K562 (cell line): ENCODE measurements around the gene ZNF350. TPM values are rescaled to one million over a fixed set of nuclear protein-coding genes. Genes with fewer than 3 reads are reported as not detected.

Source experiments
- ATAC-seq: fragments of 200-7000 bp; cut with Tn5 transposase; 3 replicates; pipeline ENCODE4 v1.9.1; 2020; ENCODE audit warnings: moderate library complexity
- BruUV-seq: library from RNA; stranded (reverse); fragments of 400-500 nt; replicated peaks from 2 replicates; lab custom pipeline; 2021; lab: Mats Ljungman, UMichigan
- CTCF ChIA-PET: fragments of 300-600 bp; formaldehyde crosslinking; extraction: SDS; loops from one replicate; lab custom pipeline; 2021; ENCODE audit warnings: low intra/inter-chr PET ratio; lab: Yijun Ruan, JAX
- POLR2A ChIA-PET: fragments of 300-600, 350-650 bp; sonication (Branson Sonifier 250); formaldehyde crosslinking; extraction: SDS; loops from one replicate; lab custom pipeline; 2021; ENCODE audit warnings: antibody characterized with exemption, inconsistent platforms; lab: Yijun Ruan, JAX
- DNase-seq, 4 experiments: peaks; one replicate each; pipeline versions ENCODE4 v3.0.0 to v3.0.0-alpha.2; 2011 to 2018; ENCODE audit warnings: low spot score in 3 of 4, mixed read lengths in 3 of 4; ENCODE audit errors: extremely low read depth in 1 of 4
- FAIRE-seq: peaks from 2 replicates; lab custom pipeline; 2011; peaks lifted over from hg19 to GRCh38; lab: Jason Lieb, UNC
- H2AFZ ChIP-seq: 2 replicates; pipeline ENCODE4 v1.6.0; 2011; ENCODE audit warnings: low read depth, low read length, control low read depth, inconsistent platforms
- H3K27ac ChIP-seq: fragments of 200-600 bp; 3 replicates; pipeline ENCODE4 v1.8.0; 2011; ENCODE audit warnings: low read depth, mild to moderate bottlenecking, control low read depth, inconsistent platforms, low read length, moderate library complexity, mixed read lengths; ENCODE audit errors: extremely low read depth
- H3K27me3 ChIP-seq, 2 experiments: fragments of 300-600 bp in 1 of 2; 2 replicates in 1 of 2; 3 replicates in 1 of 2; pipeline versions ENCODE4 v1.6.0 to v1.8.0; 2011; ENCODE audit warnings: inconsistent platforms in 2 of 2, low read length in 2 of 2, mild to moderate bottlenecking in 1 of 2, mixed read lengths in 1 of 2, moderate library complexity in 1 of 2; ENCODE audit not compliant: control insufficient read depth in 2 of 2, insufficient read depth in 2 of 2
- H3K36me3 ChIP-seq: fragments of 300-600 bp; 3 replicates; pipeline ENCODE4 v1.8.0; 2011; ENCODE audit warnings: mild to moderate bottlenecking, low read length, inconsistent platforms; ENCODE audit not compliant: control insufficient read depth, insufficient read depth
- H3K4me1 ChIP-seq, 2 experiments: fragments of 200-600 bp in 1 of 2; replicated peaks in 1 of 2; 2 replicates in 1 of 2; 3 replicates in 1 of 2; pipeline versions ENCODE4 v1.5.1 to v1.8.0; 2011; ENCODE audit warnings: inconsistent platforms in 2 of 2, low read length in 2 of 2, mild to moderate bottlenecking in 1 of 2, mixed read lengths in 1 of 2, moderate library complexity in 1 of 2; ENCODE audit not compliant: control insufficient read depth in 2 of 2, insufficient read depth in 2 of 2
- H3K4me2 ChIP-seq: 2 replicates; pipeline ENCODE4 v1.6.1; 2011; ENCODE audit warnings: low read length, control low read depth, inconsistent platforms, mixed read lengths; ENCODE audit not compliant: insufficient read depth
- H3K4me3 ChIP-seq: fragments of 200-600 bp; sonication (generic), shearing (Covaris generic); 2 replicates; pipeline ENCODE4 v1.5.1; 2016; ENCODE audit warnings: control low read depth, inconsistent platforms
- H3K79me2 ChIP-seq: fragments of 200-600 bp; 3 replicates; pipeline ENCODE4 v1.8.0; 2011; ENCODE audit warnings: low read length, inconsistent platforms; ENCODE audit not compliant: control insufficient read depth, insufficient read depth
- H3K9ac ChIP-seq, 2 experiments: 2 replicates each; pipeline versions ENCODE4 v1.6.0 to v1.6.1; 2011; ENCODE audit warnings: low read depth in 2 of 2, low read length in 2 of 2, control low read depth in 1 of 2, inconsistent platforms in 1 of 2, mild to moderate bottlenecking in 1 of 2, mixed read lengths in 1 of 2; ENCODE audit not compliant: insufficient read depth in 1 of 2
- H3K9me1 ChIP-seq: one replicate; pipeline ENCODE4 v1.6.0; 2011; ENCODE audit warnings: inconsistent platforms, mild to moderate bottlenecking, low read length, moderate library complexity; ENCODE audit not compliant: control insufficient read depth, insufficient read depth
- H3K9me3 ChIP-seq: replicated peaks from 2 replicates; pipeline ENCODE4 v1.5.1; 2011; ENCODE audit warnings: low read depth, low read length, inconsistent platforms; ENCODE audit not compliant: control insufficient read depth, insufficient read depth
- H4K20me1 ChIP-seq: replicated peaks from 2 replicates; pipeline ENCODE4 v1.6.1; 2011; ENCODE audit warnings: low read length, inconsistent platforms, mixed read lengths; ENCODE audit not compliant: control insufficient read depth, insufficient read depth
- ATF1 ChIP-seq, 2 experiments: fragments of 450-650 bp in 1 of 2; IDR thresholded peaks; 2 replicates each; pipeline ENCODE4 v1.6.1; 2016; ENCODE audit warnings: missing compliant biosample characterization in 1 of 2, missing genetic modification characterization in 1 of 2
- CREM ChIP-seq: IDR thresholded peaks from 2 replicates; pipeline ENCODE4 v1.6.1; 2014; ENCODE audit warnings: antibody characterized with exemption, low read depth
- CTBP1 ChIP-seq: fragments of 450-650 bp; IDR thresholded peaks from 2 replicates; pipeline ENCODE4 v1.6.1; 2016; ENCODE audit warnings: borderline replicate concordance
- ELF1 ChIP-seq: fragments of 200-800 bp; sonication (Bioruptor generic); IDR thresholded peaks from 2 replicates; pipeline ENCODE4 v1.6.1; 2016; ENCODE audit warnings: missing genetic modification characterization, missing compliant biosample characterization
- EP400 ChIP-seq: fragments of 450-650 bp; IDR thresholded peaks from 2 replicates; pipeline ENCODE4 v1.6.1; 2017; ENCODE audit warnings: antibody characterized with exemption, mild to moderate bottlenecking, moderate library complexity
- FOXP1 ChIP-seq: sonication (generic); formaldehyde crosslinking; IDR thresholded peaks from 2 replicates; pipeline ENCODE4 v1.8.0; 2022; ENCODE audit warnings: mild to moderate bottlenecking, missing genetic modification reagents
- GABPB2 ChIP-seq: fragments of 250-450 bp; sonication (Bioruptor Pico); conservative IDR thresholded peaks from 2 replicates; pipeline ENCODE4 v1.5.1; 2021; ENCODE audit warnings: mild to moderate bottlenecking
- HDAC6 ChIP-seq: IDR thresholded peaks from 2 replicates; pipeline ENCODE4 v1.6.1; 2012; ENCODE audit warnings: low read depth, mild to moderate bottlenecking, control low read depth, inconsistent platforms, low read length, moderate library complexity
- HNRNPK ChIP-seq: fragments of 200-400 bp; formaldehyde crosslinking; IDR thresholded peaks from one replicate; pipeline ENCODE4 v1.6.1; 2018; ENCODE audit warnings: mild to moderate bottlenecking, low read depth, low read length; ENCODE audit not compliant: poor library complexity, severe bottlenecking
- MAZ ChIP-seq, 2 experiments: fragments of 450-650 bp in 1 of 2; sonication (generic) in 1 of 2; formaldehyde crosslinking; IDR thresholded peaks in 1 of 2; conservative IDR thresholded peaks in 1 of 2; 2 replicates each; pipeline versions ENCODE4 v1.4.0 to v1.5.0; 2020; ENCODE audit warnings: mild to moderate bottlenecking in 1 of 2, missing genetic modification reagents in 1 of 2
- MTA3 ChIP-seq: fragments of 450-650 bp; formaldehyde crosslinking; IDR thresholded peaks from 2 replicates; pipeline ENCODE4 v1.6.1; 2017; ENCODE audit warnings: mild to moderate bottlenecking, borderline replicate concordance
- MYBL2 ChIP-seq, 2 experiments: fragments of 450-650 bp in 1 of 2; sonication (generic) in 1 of 2; formaldehyde crosslinking in 1 of 2; IDR thresholded peaks; 2 replicates each; pipeline versions ENCODE4 v1.6.1 to v1.8.1; 2017 to 2022; ENCODE audit warnings: borderline replicate concordance in 1 of 2, inconsistent platforms in 1 of 2, low read depth in 1 of 2, mild to moderate bottlenecking in 1 of 2, missing genetic modification reagents in 1 of 2, moderate library complexity in 1 of 2
- RFX1 ChIP-seq: fragments of 450-650 bp; IDR thresholded peaks from 2 replicates; pipeline ENCODE4 v1.6.1; 2016; ENCODE audit warnings: mild to moderate bottlenecking, moderate library complexity
- SIN3B ChIP-seq: fragments of 450-650 bp; IDR thresholded peaks from 2 replicates; pipeline ENCODE4 v1.6.1; 2017; ENCODE audit warnings: low read depth, mild to moderate bottlenecking, moderate library complexity
- SUPT5H ChIP-seq: fragments of 450-650 bp; IDR thresholded peaks from 2 replicates; pipeline ENCODE4 v1.6.1; 2016
- ZBTB17 ChIP-seq: fragments of 450-650 bp; formaldehyde crosslinking; IDR thresholded peaks from 2 replicates; pipeline ENCODE4 v1.4.0; 2020; ENCODE audit warnings: mild to moderate bottlenecking
- ZNF146 ChIP-seq: IDR thresholded peaks from one replicate; pipeline ENCODE4 v1.6.1; 2018; ENCODE audit warnings: missing compliant biosample characterization; ENCODE audit not compliant: unreplicated experiment
- ZNF239 ChIP-seq: fragments of 250-450 bp; sonication (Bioruptor Pico); IDR thresholded peaks from 2 replicates; pipeline ENCODE4 v1.4.0; 2020; ENCODE audit warnings: mild to moderate bottlenecking
- WGBS: fragments of 100-300 bp; shearing (Covaris generic); methylation state at CpG from one replicate; pipeline ENCODE4 v1.1.6; 2016; ENCODE audit warnings: low coverage, mixed read lengths; ENCODE audit not compliant: insufficient coverage; ENCODE audit errors: missing lambda C conversion rate; 5-methylcytosine and 5-hydroxymethylcytosine counted together
- in situ Hi-C: fragments of 300-500 bp; cut with MboI; formaldehyde crosslinking; loops from 4 replicates; pipeline ENCODE4 v1.15.0; 2018; ENCODE audit warnings: inconsistent platforms, mixed read lengths
- intact Hi-C: fragments of 100-400 bp; cut with micrococcal nuclease; formaldehyde crosslinking; loops from 2 replicates; pipeline ENCODE4 v1.14.2; 2022
- polyA plus RNA-seq, 8 experiments: library from polyadenylated mRNA; depleted of rRNA in 4 of 8; stranded (reverse) in 5 of 8; unstranded in 3 of 8; fragments of >200 nt; fragmentation: Nextera tagmentation in 2 of 8; fragmentation: Illumina TruSeq in 1 of 8; extraction: Ambion mirVana in 2 of 8; extraction: Trizol in 1 of 8; gene quantifications; 2 replicates each; pipeline versions ENCODE4 v1.2.1 to v1.2.3, GENCODE V29; 2011 to 2014; ENCODE audit warnings: inconsistent platforms in 1 of 8, missing spikeins in 1 of 8
- total RNA-seq, 7 experiments: library from RNA; depleted of rRNA in 6 of 7; stranded (reverse); fragments of >200 nt in 6 of 7; fragmentation: Illumina TruSeq in 2 of 7; extraction: Trizol in 2 of 7; gene quantifications; 2 replicates each; pipeline versions ENCODE4 v1.2.1 to v1.2.3, GENCODE V29; 2011 to 2021; ENCODE audit warnings: low replicate concordance in 1 of 7
- TF ChIP-seq, protein P1 (sequence below): fragments of 250-450 bp; sonication (Bioruptor Pico); IDR thresholded peaks from 2 replicates; pipeline ENCODE4 v1.4.0; 2020; ENCODE audit warnings: mild to moderate bottlenecking, moderate library complexity

ZNF350 gene
- total and polyA plus RNA-seq, 9 of the 15 experiments (the other 6 are each of a cell fraction or from before 2014, with no cell fraction given) = 1.7 to 4.8 (median 2.9) TPM

DNA sequence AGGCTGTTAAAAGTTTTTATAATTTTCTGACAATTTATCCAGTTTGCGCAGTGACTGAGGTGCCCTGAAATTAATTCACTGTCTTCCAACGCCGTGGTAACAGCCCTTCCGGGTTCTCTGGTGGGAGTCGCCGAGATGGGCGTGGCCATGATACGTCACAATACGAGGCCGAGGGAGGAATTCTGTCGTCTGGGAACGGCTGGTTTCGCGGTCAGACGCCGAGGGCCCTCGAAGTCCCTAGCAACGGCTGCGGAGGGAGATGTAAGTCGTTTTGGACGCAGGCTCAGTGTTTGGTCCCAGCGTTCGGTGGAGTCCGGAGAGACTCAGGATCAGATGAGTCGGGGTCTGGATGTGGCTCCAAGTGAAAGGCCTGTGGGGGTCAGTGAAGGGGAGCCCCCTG, 37.7 kb downstream of the ZNF350 start:
- Histone ChIP-seq H3K27me3 (no peaks in the 10 kb centered on the region), H3K4me2 (no peak overlapping the region), H3K4me1 (peaks cover 0 to 3% of the 10 kb centered on the region in 2 experiments; a peak in 1 of 5 replicates), H3K27ac (no peak overlapping the region), H3K9me3 (peaks cover 26% of the 10 kb centered on the region), H4K20me1 (no peaks in the 10 kb centered on the region), H3K4me3 (no peak overlapping the region), H3K9me1 (no peaks in the 10 kb centered on the region), H3K79me2 (no peaks in the 10 kb centered on the region), H3K9ac (no peak overlapping the region), H3K36me3 (peaks cover 9% of the 10 kb centered on the region; the same call in 2 of the 3 replicates), H2AFZ (no peak overlapping the region)
- ChIA-PET POLR2A (no interaction called here), CTCF (no interaction called here)
- in situ Hi-C loops (no loop called here), intact Hi-C loops (no loop called here)
- no peak for FAIRE-seq
- TF ChIP-seq HDAC6 = no peak
- TF ChIP-seq RFX1 = 0 out of 2 replicates have a peak, but pooled peaks have one; percentile 4
- TF ChIP-seq SIN3B = no peak
- 0 out of 2 replicates have a peak, but pooled peaks have one; percentile 20 for TF ChIP-seq CREM
- TF ChIP-seq MTA3 = no peak
- TF ChIP-seq FOXP1 (CRISPR knock-in tag) = no peak
- TF ChIP-seq ZNF239 = no peak
- no peak for TF ChIP-seq GABPB2 (CRISPR knock-in tag)
- TF ChIP-seq MAZ (CRISPR knock-in tag; conservative IDR thresholded peaks at IDR 0.05 in 1 of 2, IDR thresholded peaks at IDR 0.05 in 1 of 2) = no peak
- TF ChIP-seq CTBP1 = no peak
- TF ChIP-seq, protein P1, sequence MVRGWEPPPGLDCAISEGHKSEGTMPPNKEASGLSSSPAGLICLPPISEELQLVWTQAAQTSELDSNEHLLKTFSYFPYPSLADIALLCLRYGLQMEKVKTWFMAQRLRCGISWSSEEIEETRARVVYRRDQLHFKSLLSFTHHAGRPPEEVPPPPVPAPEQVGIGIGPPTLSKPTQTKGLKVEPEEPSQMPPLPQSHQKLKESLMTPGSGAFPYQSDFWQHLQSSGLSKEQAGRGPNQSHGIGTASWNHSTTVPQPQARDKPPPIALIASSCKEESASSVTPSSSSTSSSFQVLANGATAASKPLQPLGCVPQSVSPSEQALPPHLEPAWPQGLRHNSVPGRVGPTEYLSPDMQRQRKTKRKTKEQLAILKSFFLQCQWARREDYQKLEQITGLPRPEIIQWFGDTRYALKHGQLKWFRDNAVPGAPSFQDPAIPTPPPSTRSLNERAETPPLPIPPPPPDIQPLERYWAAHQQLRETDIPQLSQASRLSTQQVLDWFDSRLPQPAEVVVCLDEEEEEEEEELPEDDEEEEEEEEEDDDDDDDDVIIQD (CRISPR knock-in tag) = no peak
- TF ChIP-seq ATF1 (CRISPR knock-in tag; IDR thresholded peaks at IDR 0.05) = no peak
- 0 out of 2 replicates have a peak, but pooled peaks have one; percentile 37 for TF ChIP-seq ATF1 (tag; IDR thresholded peaks at IDR 0.05)
- TF ChIP-seq ZNF146 (CRISPR knock-in tag) = no peak
- TF ChIP-seq HNRNPK = no peak
- no peak for TF ChIP-seq MYBL2 (IDR thresholded peaks at IDR 0.05; ENCODE audit: low read depth)
- TF ChIP-seq MYBL2 (CRISPR knock-in tag; IDR thresholded peaks at IDR 0.05; ENCODE audit: borderline replicate concordance) = no peak
- no peak for TF ChIP-seq ELF1 (tag)
- no peak for TF ChIP-seq EP400
- TF ChIP-seq SUPT5H = no peak
- TF ChIP-seq ZBTB17 (CRISPR knock-in tag) = no peak
- no peak for ATAC-seq
- 36% methylated on average over 18 of the region's 25 CpGs for WGBS
- DNase-seq = peak in 1 of 4 experiments; percentile 12
- BruUV-seq = no TSS peak
